ENCODE data around the gene KCNE2. TPM values are rescaled to one million over a fixed set of nuclear protein-coding genes. Genes with fewer than 3 reads are reported as not detected.

KCNE2 gene
- total RNA-seq, 2 donors from 2014 or later = 0.31 TPM; not detected in 1

- H3K36me3 Mint-ChIP-seq = no peaks in the 10 kb centered on the region
- H3K27ac Mint-ChIP-seq = no peak overlapping the region
- DNase-seq (ENCODE audit: low spot score in 2 of 2) (no peak), ATAC-seq (no peak)
- no peaks in the 10 kb centered on the region for H3K9me3 Mint-ChIP-seq
Observed at GRCh38 chr21:34345091-34345871, 18.5 kb upstream of the KCNE2 start.

GRCh38 chr21:34345892-34346291, 17.9 kb upstream of the KCNE2 start:
- no peak overlapping the region for H3K27ac Mint-ChIP-seq
- DNase-seq (ENCODE audit: low spot score in 2 of 2) (no peak), ATAC-seq (no peak)
- no peaks in the 10 kb centered on the region for H3K36me3 Mint-ChIP-seq
- no peaks in the 10 kb centered on the region for H3K9me3 Mint-ChIP-seq

GRCh38 chr21:34348890-34349519, 14.8 kb upstream of the KCNE2 start:
- DNase-seq (ENCODE audit: low spot score in 2 of 2) (no peak), ATAC-seq (no peak)
- H3K36me3 Mint-ChIP-seq = no peaks in the 10 kb centered on the region
- no peak overlapping the region for H3K27ac Mint-ChIP-seq
- H3K9me3 Mint-ChIP-seq = no peaks in the 10 kb centered on the region

- ATAC-seq = peak; percentile 59 to 68
- DNase-seq (ENCODE audit: low spot score in 2 of 2) = no peak
- Mint-ChIP-seq H3K36me3 (no peaks in the 10 kb centered on the region), H3K9me3 (no peaks in the 10 kb centered on the region), H3K27ac (no peak overlapping the region)
Observed at GRCh38 chr21:34351786-34352241, 12.0 kb upstream of the KCNE2 start.

GRCh38 chr21:34352556-34352955, 11.2 kb upstream of the KCNE2 start:
- DNase-seq (ENCODE audit: low spot score in 2 of 2) (no peak), ATAC-seq (no peak)
- Mint-ChIP-seq H3K9me3 (no peaks in the 10 kb centered on the region), H3K27ac (no peak overlapping the region), H3K36me3 (no peaks in the 10 kb centered on the region)

- no peak for ATAC-seq
Observed at GRCh38 chr21:34353182-34353581, 10.6 kb upstream of the KCNE2 start.

GRCh38 chr21:34354836-34355235, 9.0 kb upstream of the KCNE2 start:
- no peak overlapping the region for H3K27ac Mint-ChIP-seq
- ATAC-seq (no peak), DNase-seq (ENCODE audit: low spot score in 2 of 2) (no peak)
- peaks cover 0 to 4% of the 10 kb centered on the region in 2 donors for H3K36me3 Mint-ChIP-seq
- H3K9me3 Mint-ChIP-seq = no peaks in the 10 kb centered on the region

More at GRCh38 chr21:34353182-34353581, 10.6 kb upstream of the KCNE2 start:
- Mint-ChIP-seq H3K36me3 (no peaks in the 10 kb centered on the region), H3K27ac (no peak overlapping the region), H3K9me3 (no peaks in the 10 kb centered on the region)
- no peak for DNase-seq (ENCODE audit: low spot score in 2 of 2)

- Mint-ChIP-seq H3K36me3 (peaks cover 0 to 4% of the 10 kb centered on the region in 2 donors), H3K27ac (no peak overlapping the region), H3K9me3 (no peaks in the 10 kb centered on the region)
- ATAC-seq = no peak
- no peak for DNase-seq (ENCODE audit: low spot score in 2 of 2)
Observed at GRCh38 chr21:34355570-34355969, 8.2 kb upstream of the KCNE2 start.

GRCh38 chr21:34357889-34358288, 5.9 kb upstream of the KCNE2 start:
- DNase-seq (ENCODE audit: low spot score in 2 of 2) = no peak
- no peaks in the 10 kb centered on the region for H3K9me3 Mint-ChIP-seq
- H3K36me3 Mint-ChIP-seq = peaks cover 0 to 4% of the 10 kb centered on the region in 2 donors
- no peak overlapping the region for H3K27ac Mint-ChIP-seq
- ATAC-seq = no peak

- ATAC-seq = no peak
- DNase-seq (ENCODE audit: low spot score in 2 of 2) = no peak
- Mint-ChIP-seq H3K27ac (no peak overlapping the region), H3K9me3 (no peaks in the 10 kb centered on the region), H3K36me3 (peaks cover 0 to 4% of the 10 kb centered on the region in 2 donors)
Observed at GRCh38 chr21:34358866-34359265, 4.9 kb upstream of the KCNE2 start.

- Mint-ChIP-seq H3K36me3 (peaks cover 0 to 4% of the 10 kb centered on the region in 2 donors), H3K9me3 (no peaks in the 10 kb centered on the region), H3K27ac (no peak overlapping the region)
- DNase-seq (ENCODE audit: low spot score in 2 of 2) (no peak), ATAC-seq (no peak)
Observed at GRCh38 chr21:34360488-34361241, 3.1 kb upstream of the KCNE2 start.

- ATAC-seq (peak; percentile 9 to 29), DNase-seq (ENCODE audit: low spot score in 2 of 2) (no peak)
- no peak overlapping the region for H3K27ac Mint-ChIP-seq
- peaks cover 0 to 4% of the 10 kb centered on the region in 2 donors for H3K36me3 Mint-ChIP-seq
- H3K9me3 Mint-ChIP-seq = no peaks in the 10 kb centered on the region
Observed at GRCh38 chr21:34362136-34362444, 1.7 kb upstream of the KCNE2 start.

GRCh38 chr21:34362670-34363069, 1.1 kb upstream of the KCNE2 start:
- peaks cover 0 to 4% of the 10 kb centered on the region in 2 donors for H3K36me3 Mint-ChIP-seq
- DNase-seq (ENCODE audit: low spot score in 2 of 2) = no peak
- ATAC-seq = no peak
- H3K27ac Mint-ChIP-seq = no peak overlapping the region
- no peaks in the 10 kb centered on the region for H3K9me3 Mint-ChIP-seq

- no peaks in the 10 kb centered on the region for H3K36me3 Mint-ChIP-seq
- H3K27ac Mint-ChIP-seq = no peak overlapping the region
- no peak for ATAC-seq
- no peaks in the 10 kb centered on the region for H3K9me3 Mint-ChIP-seq
- DNase-seq (ENCODE audit: low spot score in 2 of 2) = no peak
Observed at GRCh38 chr21:34364921-34365320, 1.1 kb downstream of the KCNE2 start.

- ATAC-seq = no peak
- no peak overlapping the region for H3K27ac Mint-ChIP-seq
- no peaks in the 10 kb centered on the region for H3K36me3 Mint-ChIP-seq
- DNase-seq (ENCODE audit: low spot score in 2 of 2) = no peak
- H3K9me3 Mint-ChIP-seq = no peaks in the 10 kb centered on the region
Observed at GRCh38 chr21:34365809-34366208, 2.0 kb downstream of the KCNE2 start.

GRCh38 chr21:34367320-34367935, 3.6 kb downstream of the KCNE2 start:
- ATAC-seq (peak; percentile 52 to 58), DNase-seq (ENCODE audit: low spot score in 2 of 2) (peak in 1 of 2 donors; percentile 25)
- Mint-ChIP-seq H3K36me3 (no peaks in the 10 kb centered on the region), H3K27ac (no peak overlapping the region), H3K9me3 (no peaks in the 10 kb centered on the region)

- no peaks in the 10 kb centered on the region for H3K36me3 Mint-ChIP-seq
- no peaks in the 10 kb centered on the region for H3K9me3 Mint-ChIP-seq
- no peak for ATAC-seq
- no peak overlapping the region for H3K27ac Mint-ChIP-seq
- no peak for DNase-seq (ENCODE audit: low spot score in 2 of 2)
Observed at GRCh38 chr21:34369741-34370140, 5.9 kb downstream of the KCNE2 start.

All from activated naive CD4-positive, alpha-beta T cell treated with anti-CD3 and anti-CD28 coated beads, Interleukin-2, amount 50 U/mL, for 72 hours (primary cell).